ENCODE data around the gene GIT1. TPM values are rescaled to one million over a fixed set of nuclear protein-coding genes. Genes with fewer than 3 reads are reported as not detected.

The GIT1 gene
- total RNA-seq, 2 experiments from 2014 or later = 107 TPM

GRCh38 chr17:29588017-29588561 is 1.4 kb downstream of the GIT1 start:
- ChIA-PET CTCF (interaction anchor here (0.5 to 4.9 kb wide), 9 partner anchors 9 to 774 kb away, joined by 3 to 36 read pairs (median 5); partner anchors contain the start of gene TP53I13), POLR2A (no interaction called here)
- peaks cover 82% of the 10 kb centered on the region for H3K4me1 Mint-ChIP-seq
- H3K27me3 Mint-ChIP-seq = no peaks in the 10 kb centered on the region
- H3K4me3 Mint-ChIP-seq = peak overlapping the region; percentile 98
- peak overlapping the region; percentile 90 for H3K27ac Mint-ChIP-seq
- peaks cover 8% of the 10 kb centered on the region for H3K36me3 Mint-ChIP-seq (ENCODE audit: low read depth)
- H3K9me3 Mint-ChIP-seq = no peaks in the 10 kb centered on the region
- DNase-seq = no peak

GRCh38 chr17:29587591-29587990 is 1.9 kb downstream of the GIT1 start:
- peaks cover 13% of the 10 kb centered on the region for H3K36me3 Mint-ChIP-seq (ENCODE audit: low read depth)
- ChIA-PET POLR2A (no interaction called here), CTCF (interaction anchor here (0.6 to 4.9 kb wide), 8 partner anchors 8 to 438 kb away, joined by 3 to 36 read pairs (median 6); partner anchors contain the start of gene TP53I13)
- no peak overlapping the region for H3K27ac Mint-ChIP-seq
- no peak for DNase-seq
- peak overlapping the region; percentile 98 for H3K4me3 Mint-ChIP-seq
- peaks cover 83% of the 10 kb centered on the region for H3K4me1 Mint-ChIP-seq
- no peaks in the 10 kb centered on the region for H3K9me3 Mint-ChIP-seq
- H3K27me3 Mint-ChIP-seq = no peaks in the 10 kb centered on the region

GRCh38 chr17:29586676-29587469 is 2.6 kb downstream of the GIT1 start:
- peak overlapping the region; percentile 86 for H3K27ac Mint-ChIP-seq
- H3K4me1 Mint-ChIP-seq = peaks cover 82% of the 10 kb centered on the region

GRCh38 chr17:29585080-29585751 is 4.2 kb downstream of the GIT1 start:
- Mint-ChIP-seq H3K27me3 (no peaks in the 10 kb centered on the region), H3K36me3 (ENCODE audit: low read depth) (peaks cover 27% of the 10 kb centered on the region), H3K9me3 (no peaks in the 10 kb centered on the region), H3K27ac (peak overlapping the region; percentile 86), H3K4me3 (peak overlapping the region; percentile 64), H3K4me1 (peaks cover 70% of the 10 kb centered on the region)
- ChIA-PET CTCF (interaction anchor here (1.4 to 4.9 kb wide), 4 partner anchors 12 to 32 kb away, joined by 3 to 36 read pairs (median 12); no protein-coding TSS in a partner anchor), POLR2A (no interaction called here)
- DNase-seq = peak; percentile 45

More at GRCh38 chr17:29586676-29587469, 2.6 kb downstream of the GIT1 start:
- Mint-ChIP-seq H3K27me3 (no peaks in the 10 kb centered on the region), H3K9me3 (no peaks in the 10 kb centered on the region), H3K4me3 (peak overlapping the region; percentile 98), H3K36me3 (ENCODE audit: low read depth) (peaks cover 19% of the 10 kb centered on the region)
- no peak for DNase-seq
- CTCF ChIA-PET = interaction anchor here (1.3 to 4.9 kb wide), 8 partner anchors 8 to 31 kb away, joined by 3 to 36 read pairs (median 6); partner anchors contain the start of gene TP53I13
- POLR2A ChIA-PET = no interaction called here

GRCh38 chr17:29584452-29585079 is 4.9 kb downstream of the GIT1 start:
- H3K27me3 Mint-ChIP-seq = no peaks in the 10 kb centered on the region
- peak overlapping the region; percentile 64 for H3K4me3 Mint-ChIP-seq
- CTCF ChIA-PET = interaction anchor here (2.2 to 6.7 kb wide), 3 partner anchors 8 to 33 kb away, joined by 6 to 45 read pairs (median 36); partner anchors contain the start of gene ANKRD13B
- H3K27ac Mint-ChIP-seq = peak overlapping the region; percentile 86
- H3K9me3 Mint-ChIP-seq = no peaks in the 10 kb centered on the region
- H3K4me1 Mint-ChIP-seq = peaks cover 69% of the 10 kb centered on the region
- peaks cover 33% of the 10 kb centered on the region for H3K36me3 Mint-ChIP-seq (ENCODE audit: low read depth)
- POLR2A ChIA-PET = no interaction called here
- no peak for DNase-seq

- Mint-ChIP-seq H3K9me3 (no peaks in the 10 kb centered on the region), H3K27ac (peak overlapping the region; percentile 86), H3K27me3 (no peaks in the 10 kb centered on the region), H3K4me1 (peaks cover 69% of the 10 kb centered on the region), H3K4me3 (no peak overlapping the region), H3K36me3 (ENCODE audit: low read depth) (peaks cover 33% of the 10 kb centered on the region)
- CTCF ChIA-PET = interaction anchor here (2.1 to 8.6 kb wide), 4 partner anchors 9 to 34 kb away, joined by 6 to 77 read pairs (median 26); partner anchors contain the start of genes ABHD15, ANKRD13B and TP53I13
- no peak for DNase-seq
- POLR2A ChIA-PET = no interaction called here
These were observed 5.9 kb downstream of the GIT1 start for GRCh38 chr17:29583324-29584248.

- H3K9me3 Mint-ChIP-seq = no peaks in the 10 kb centered on the region
- peaks cover 64% of the 10 kb centered on the region for H3K4me1 Mint-ChIP-seq
- H3K27ac Mint-ChIP-seq = peak overlapping the region; percentile 9
These were observed 6.7 kb downstream of the GIT1 start for GRCh38 chr17:29582772-29583171.

GRCh38 chr17:29582254-29582765 is 7.1 kb downstream of the GIT1 start:
- Mint-ChIP-seq H3K4me1 (peaks cover 59% of the 10 kb centered on the region), H3K9me3 (no peaks in the 10 kb centered on the region)
- DNase-seq = no peak

More at GRCh38 chr17:29582772-29583171, 6.7 kb downstream of the GIT1 start:
- H3K27me3 Mint-ChIP-seq = no peaks in the 10 kb centered on the region
- ChIA-PET CTCF (interaction anchor here (1.1 to 8.6 kb wide), 5 partner anchors 10 to 35 kb away, joined by 3 to 77 read pairs (median 8); partner anchors contain the start of genes ABHD15, ANKRD13B and TP53I13), POLR2A (no interaction called here)
- no peak for DNase-seq
- H3K4me3 Mint-ChIP-seq = no peak overlapping the region
- peaks cover 32% of the 10 kb centered on the region for H3K36me3 Mint-ChIP-seq (ENCODE audit: low read depth)

GRCh38 chr17:29581583-29582253 is 7.7 kb downstream of the GIT1 start:
- no peak overlapping the region for H3K27ac Mint-ChIP-seq
- no peaks in the 10 kb centered on the region for H3K27me3 Mint-ChIP-seq
- no peaks in the 10 kb centered on the region for H3K9me3 Mint-ChIP-seq
- H3K4me3 Mint-ChIP-seq = no peak overlapping the region
- ChIA-PET POLR2A (no interaction called here), CTCF (interaction anchor here (0.6 to 8.6 kb wide), 10 partner anchors 9 to 487 kb away, joined by 3 to 77 read pairs (median 8); partner anchors contain the start of genes ABHD15, ANKRD13B and TP53I13)
- H3K36me3 Mint-ChIP-seq (ENCODE audit: low read depth) = peaks cover 34% of the 10 kb centered on the region
- H3K4me1 Mint-ChIP-seq = peaks cover 53% of the 10 kb centered on the region
- no peak for DNase-seq

More at GRCh38 chr17:29582254-29582765, 7.1 kb downstream of the GIT1 start:
- H3K27me3 Mint-ChIP-seq = no peaks in the 10 kb centered on the region
- peaks cover 34% of the 10 kb centered on the region for H3K36me3 Mint-ChIP-seq (ENCODE audit: low read depth)
- peak overlapping the region; percentile 9 for H3K27ac Mint-ChIP-seq
- ChIA-PET CTCF (interaction anchor here (1.1 to 8.6 kb wide), 6 partner anchors 10 to 349 kb away, joined by 3 to 77 read pairs (median 10); partner anchors contain the start of genes ABHD15, ANKRD13B and TP53I13), POLR2A (no interaction called here)
- H3K4me3 Mint-ChIP-seq = no peak overlapping the region

- Mint-ChIP-seq H3K27ac (peak overlapping the region; percentile 84), H3K4me3 (no peak overlapping the region)
- CTCF ChIA-PET = interaction anchor here (0.7 to 8.6 kb wide), 12 partner anchors 7 to 210 kb away, joined by 3 to 77 read pairs (median 7); partner anchors contain the start of genes ABHD15, ANKRD13B, CORO6 and TP53I13
These were observed 9.3 kb downstream of the GIT1 start for GRCh38 chr17:29579866-29580771.

More at GRCh38 chr17:29579866-29580771, 9.3 kb downstream of the GIT1 start:
- Mint-ChIP-seq H3K27me3 (no peaks in the 10 kb centered on the region), H3K9me3 (no peaks in the 10 kb centered on the region), H3K36me3 (ENCODE audit: low read depth) (peaks cover 36% of the 10 kb centered on the region), H3K4me1 (peaks cover 37% of the 10 kb centered on the region)
- DNase-seq = peak; percentile 92
- POLR2A ChIA-PET = no interaction called here
